ENCODE results near the gene THAP7. TPM values are rescaled to one million over a fixed set of nuclear protein-coding genes. Genes with fewer than 3 reads are reported as not detected.

Gene THAP7
- total and polyA plus RNA-seq, 2 of the 4 experiments (the other 2 are of a cell fraction), result 14.2 to 19.8 TPM

- TF ChIP-seq ELK1 (IDR thresholded peaks at IDR 0.05; ENCODE audit: borderline replicate concordance, low read depth, low read length), result no peak
- TF ChIP-seq RAD21 (IDR thresholded peaks at IDR 0.05; ENCODE audit: low read length), result no peak
- no peak for TF ChIP-seq MAZ (IDR thresholded peaks at IDR 0.05; ENCODE audit: borderline replicate concordance, low read depth, low read length)
- TF ChIP-seq FOS (IDR thresholded peaks at IDR 0.05; ENCODE audit: low read depth, low read length), result no peak
Observed at GRCh38 chr22:21042978-21043859, 41.3 kb upstream of the THAP7 start (continued).
